Esophagus squamous epithelium (tissue), 4 donors: ENCODE measurements around the gene CX3CL1.

Experiments used
- POLR2A ChIP-seq, 4 donors: fragments of 450-650 bp; IDR thresholded peaks; one replicate each; pipeline ENCODE4 v1.6.1; 2017; ENCODE audit warnings: antibody characterized with exemption in 4 of 4, mild to moderate bottlenecking in 4 of 4, moderate library complexity in 3 of 4
- TF ChIP-seq, protein P1 (sequence below), 6 experiments: fragments of 450-650 bp in 4 of 6; fragments of 200-600 bp in 2 of 6; sonication (generic) in 2 of 6; IDR thresholded peaks; one replicate each; pipeline ENCODE4 v1.5.1; 2016 to 2019; ENCODE audit warnings: antibody characterized with exemption in 6 of 6, mild to moderate bottlenecking in 4 of 6, moderate library complexity in 4 of 6

DNA sequence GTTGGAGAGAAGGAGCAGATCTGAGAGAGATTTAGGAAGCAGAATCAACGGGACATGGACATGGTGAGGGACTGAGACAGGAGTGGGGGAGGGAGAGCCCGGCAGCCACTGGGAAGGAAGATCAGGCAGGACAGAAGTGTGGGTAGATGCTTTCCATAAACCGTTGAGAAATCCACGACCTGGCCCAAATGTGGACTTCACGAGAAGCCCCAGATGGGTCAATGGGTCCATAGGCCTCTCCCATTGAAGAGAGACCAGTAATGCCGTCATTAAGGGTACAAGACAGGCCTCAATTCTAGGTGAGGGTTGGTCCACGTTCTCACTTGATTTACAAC lies 14.2 kb upstream of the CX3CL1 start:
- TF ChIP-seq, protein P1, sequence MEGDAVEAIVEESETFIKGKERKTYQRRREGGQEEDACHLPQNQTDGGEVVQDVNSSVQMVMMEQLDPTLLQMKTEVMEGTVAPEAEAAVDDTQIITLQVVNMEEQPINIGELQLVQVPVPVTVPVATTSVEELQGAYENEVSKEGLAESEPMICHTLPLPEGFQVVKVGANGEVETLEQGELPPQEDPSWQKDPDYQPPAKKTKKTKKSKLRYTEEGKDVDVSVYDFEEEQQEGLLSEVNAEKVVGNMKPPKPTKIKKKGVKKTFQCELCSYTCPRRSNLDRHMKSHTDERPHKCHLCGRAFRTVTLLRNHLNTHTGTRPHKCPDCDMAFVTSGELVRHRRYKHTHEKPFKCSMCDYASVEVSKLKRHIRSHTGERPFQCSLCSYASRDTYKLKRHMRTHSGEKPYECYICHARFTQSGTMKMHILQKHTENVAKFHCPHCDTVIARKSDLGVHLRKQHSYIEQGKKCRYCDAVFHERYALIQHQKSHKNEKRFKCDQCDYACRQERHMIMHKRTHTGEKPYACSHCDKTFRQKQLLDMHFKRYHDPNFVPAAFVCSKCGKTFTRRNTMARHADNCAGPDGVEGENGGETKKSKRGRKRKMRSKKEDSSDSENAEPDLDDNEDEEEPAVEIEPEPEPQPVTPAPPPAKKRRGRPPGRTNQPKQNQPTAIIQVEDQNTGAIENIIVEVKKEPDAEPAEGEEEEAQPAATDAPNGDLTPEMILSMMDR (IDR thresholded peaks at IDR 0.05): no peak
- no peak for TF ChIP-seq POLR2A (IDR thresholded peaks at IDR 0.05)
